ENCODE results near the gene MRPS5.

MRPS5 gene

GRCh38 chr2:95087379-95087778, 34.2 kb downstream of the MRPS5 start:
- no peak for FAIRE-seq

- no peak for FAIRE-seq
These were observed 35.6 kb downstream of the MRPS5 start for GRCh38 chr2:95086017-95086416.

- no peak for FAIRE-seq
These were observed 39.1 kb downstream of the MRPS5 start for GRCh38 chr2:95082477-95082876.

GRCh38 chr2:95079199-95079683, 42.4 kb downstream of the MRPS5 start:
- no peak for FAIRE-seq

- FAIRE-seq: no peak
These were observed 43.6 kb downstream of the MRPS5 start for GRCh38 chr2:95077861-95078603.

- no peak for FAIRE-seq
These were observed 44.1 kb downstream of the MRPS5 start for GRCh38 chr2:95077530-95077825.

- no peak for FAIRE-seq
These were observed 44.7 kb downstream of the MRPS5 start for GRCh38 chr2:95076705-95077529.

- FAIRE-seq: no peak
These were observed 46.0 kb downstream of the MRPS5 start for GRCh38 chr2:95075440-95076132.

- no peak for FAIRE-seq
These were observed 46.8 kb downstream of the MRPS5 start for GRCh38 chr2:95074663-95075439.

- FAIRE-seq: no peak
These were observed 47.5 kb downstream of the MRPS5 start for GRCh38 chr2:95073856-95074662.

GRCh38 chr2:95072424-95072823, 49.2 kb downstream of the MRPS5 start:
- FAIRE-seq: no peak

- no peak for FAIRE-seq
These were observed 49.8 kb downstream of the MRPS5 start for GRCh38 chr2:95071856-95072255.

- no peak for FAIRE-seq
These were observed 52.1 kb downstream of the MRPS5 start for GRCh38 chr2:95069465-95069864.

- no peak for FAIRE-seq
These were observed 53.4 kb downstream of the MRPS5 start for GRCh38 chr2:95068256-95068655.

GRCh38 chr2:95063086-95063958, 58.3 kb downstream of the MRPS5 start:
- FAIRE-seq: no peak

GRCh38 chr2:95062242-95063085, 59.1 kb downstream of the MRPS5 start:
- no peak for FAIRE-seq

- no peak for FAIRE-seq
These were observed 59.9 kb downstream of the MRPS5 start for GRCh38 chr2:95061601-95062183.

- no peak for FAIRE-seq
These were observed 60.5 kb downstream of the MRPS5 start for GRCh38 chr2:95061119-95061512.

GRCh38 chr2:95060446-95061118, 61.0 kb downstream of the MRPS5 start:
- no peak for FAIRE-seq
